Neural cell (in vitro differentiated cells): ENCODE data around the gene SPHK2.

Experiments used
- EP300 ChIP-seq: fragments of 450-650 bp; conservative IDR thresholded peaks from 2 replicates; pipeline ENCODE4 v1.6.1; 2014; ENCODE audit warnings: antibody characterized with exemption, mild to moderate bottlenecking, moderate library complexity; ENCODE audit not compliant: poor library complexity, severe bottlenecking
- EZH2 ChIP-seq: fragments of 200-600, 300-800 bp; shearing (Covaris generic), sonication (generic); IDR thresholded peaks from 2 replicates; pipeline ENCODE4 v1.6.1; 2014; ENCODE audit warnings: antibody characterized with exemption, low read length, borderline replicate concordance, mild to moderate bottlenecking; ENCODE audit not compliant: insufficient read depth, poor library complexity, severe bottlenecking
- TF ChIP-seq, protein P1 (sequence below): fragments of 450-650 bp; IDR thresholded peaks from 2 replicates; pipeline ENCODE4 v1.5.1; 2014; ENCODE audit warnings: antibody characterized with exemption, mild to moderate bottlenecking, moderate library complexity; ENCODE audit not compliant: poor library complexity, severe bottlenecking

DNA sequence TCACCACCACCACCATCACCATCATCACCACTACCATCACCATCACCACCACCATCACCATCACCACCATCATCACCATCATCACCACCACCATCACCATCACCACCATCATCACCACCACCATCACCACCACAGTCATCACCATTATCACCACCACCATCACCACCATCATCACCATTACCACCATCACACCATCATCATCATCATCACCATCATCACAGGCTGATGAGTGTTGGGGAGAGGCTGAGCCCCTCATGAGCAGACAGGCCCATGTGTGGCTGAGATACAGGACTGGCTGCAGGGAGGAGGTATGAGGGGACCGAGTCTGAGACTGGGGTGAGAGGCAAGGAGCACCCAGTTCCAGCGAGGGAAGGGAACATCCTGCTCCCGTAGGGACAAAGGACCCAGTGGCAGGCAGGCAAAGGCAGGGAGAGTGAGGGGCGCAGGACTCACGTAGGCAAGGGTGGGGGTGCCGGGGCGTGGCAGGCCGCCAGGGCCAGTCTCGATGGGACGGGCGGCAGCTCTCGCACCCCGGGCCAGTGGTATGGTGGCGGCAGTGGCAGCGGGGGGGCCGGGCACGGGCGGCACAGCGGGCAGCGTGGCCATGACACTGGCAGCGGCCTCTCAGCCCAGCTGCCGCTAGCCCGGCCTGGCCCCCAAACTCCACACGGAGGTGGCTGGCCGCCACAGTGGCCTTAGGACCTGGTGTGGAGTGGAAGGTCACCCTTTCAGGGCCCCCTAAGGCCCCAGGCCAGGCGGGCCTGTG is 50.8 kb downstream of the SPHK2 start:
- TF ChIP-seq, protein P1, sequence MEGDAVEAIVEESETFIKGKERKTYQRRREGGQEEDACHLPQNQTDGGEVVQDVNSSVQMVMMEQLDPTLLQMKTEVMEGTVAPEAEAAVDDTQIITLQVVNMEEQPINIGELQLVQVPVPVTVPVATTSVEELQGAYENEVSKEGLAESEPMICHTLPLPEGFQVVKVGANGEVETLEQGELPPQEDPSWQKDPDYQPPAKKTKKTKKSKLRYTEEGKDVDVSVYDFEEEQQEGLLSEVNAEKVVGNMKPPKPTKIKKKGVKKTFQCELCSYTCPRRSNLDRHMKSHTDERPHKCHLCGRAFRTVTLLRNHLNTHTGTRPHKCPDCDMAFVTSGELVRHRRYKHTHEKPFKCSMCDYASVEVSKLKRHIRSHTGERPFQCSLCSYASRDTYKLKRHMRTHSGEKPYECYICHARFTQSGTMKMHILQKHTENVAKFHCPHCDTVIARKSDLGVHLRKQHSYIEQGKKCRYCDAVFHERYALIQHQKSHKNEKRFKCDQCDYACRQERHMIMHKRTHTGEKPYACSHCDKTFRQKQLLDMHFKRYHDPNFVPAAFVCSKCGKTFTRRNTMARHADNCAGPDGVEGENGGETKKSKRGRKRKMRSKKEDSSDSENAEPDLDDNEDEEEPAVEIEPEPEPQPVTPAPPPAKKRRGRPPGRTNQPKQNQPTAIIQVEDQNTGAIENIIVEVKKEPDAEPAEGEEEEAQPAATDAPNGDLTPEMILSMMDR = no peak
- TF ChIP-seq EP300 (no peak), EZH2 (no peak)
